Measurements from ENCODE around the gene PLCH2. TPM values are rescaled to one million over a fixed set of nuclear protein-coding genes. Genes with fewer than 3 reads are reported as not detected.
A peak's percentile ranks its signal among the peaks of the same experiment; 100 is the strongest.
"Not testable (repeated sequence)": the region's sequence is repeated elsewhere in the genome, so short reads cannot be mapped to it uniquely, and the experiment has no call there.

The PLCH2 gene
- total and polyA plus RNA-seq, 3 experiments from 2014 or later: 2.5 to 2.8 (median 2.5) TPM

DNA sequence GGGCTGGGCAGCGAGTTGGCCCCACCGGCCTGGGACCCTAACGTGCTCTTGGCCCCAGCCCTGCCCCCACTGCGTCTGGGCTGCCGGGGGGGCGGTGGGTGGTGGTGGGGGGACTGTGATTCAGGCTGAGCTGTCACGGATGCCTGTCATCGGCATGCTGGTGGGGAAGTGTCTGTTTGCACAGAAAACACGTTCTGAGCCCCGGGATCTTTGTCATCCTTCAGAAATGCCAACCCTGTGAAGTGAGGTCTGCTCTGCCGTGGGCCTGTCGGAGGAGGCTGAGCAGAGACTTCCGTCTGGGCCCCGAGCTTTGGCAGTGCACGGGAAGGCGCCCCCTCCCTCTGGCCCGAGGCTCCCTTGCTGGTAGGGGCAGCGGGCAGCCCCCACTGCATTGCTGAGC is 24.3 kb upstream of the PLCH2 start:
- H3K4me1 ChIP-seq (ENCODE audit: insufficient read depth, low read length): no peaks in the 10 kb centered on the region
- H3K36me3 ChIP-seq (ENCODE audit: insufficient read depth, low read length): no peaks in the 10 kb centered on the region
- H3K9me3 Mint-ChIP-seq: no peaks in the 10 kb centered on the region
- no peak for DNase-seq
- no peaks in the 10 kb centered on the region for H3K36me3 Mint-ChIP-seq
- no peak overlapping the region for H3K4me3 Mint-ChIP-seq
- H3K27me3 ChIP-seq (ENCODE audit: insufficient read depth, low read length, poor library complexity, severe bottlenecking): no peaks in the 10 kb centered on the region
- no peaks in the 10 kb centered on the region for H3K27me3 Mint-ChIP-seq
- H3K4me1 Mint-ChIP-seq: no peaks in the 10 kb centered on the region
- no peak overlapping the region for H3K27ac Mint-ChIP-seq
- no peak overlapping the region for H3K27ac ChIP-seq (ENCODE audit: low read depth, low read length)
- no peaks in the 10 kb centered on the region for H3K9me3 ChIP-seq (ENCODE audit: low read length)
- no peak overlapping the region for H3K4me3 ChIP-seq (ENCODE audit: low read length)
- POLR2A ChIA-PET: no interaction called here
- CTCF ChIA-PET: no interaction called here

DNA sequence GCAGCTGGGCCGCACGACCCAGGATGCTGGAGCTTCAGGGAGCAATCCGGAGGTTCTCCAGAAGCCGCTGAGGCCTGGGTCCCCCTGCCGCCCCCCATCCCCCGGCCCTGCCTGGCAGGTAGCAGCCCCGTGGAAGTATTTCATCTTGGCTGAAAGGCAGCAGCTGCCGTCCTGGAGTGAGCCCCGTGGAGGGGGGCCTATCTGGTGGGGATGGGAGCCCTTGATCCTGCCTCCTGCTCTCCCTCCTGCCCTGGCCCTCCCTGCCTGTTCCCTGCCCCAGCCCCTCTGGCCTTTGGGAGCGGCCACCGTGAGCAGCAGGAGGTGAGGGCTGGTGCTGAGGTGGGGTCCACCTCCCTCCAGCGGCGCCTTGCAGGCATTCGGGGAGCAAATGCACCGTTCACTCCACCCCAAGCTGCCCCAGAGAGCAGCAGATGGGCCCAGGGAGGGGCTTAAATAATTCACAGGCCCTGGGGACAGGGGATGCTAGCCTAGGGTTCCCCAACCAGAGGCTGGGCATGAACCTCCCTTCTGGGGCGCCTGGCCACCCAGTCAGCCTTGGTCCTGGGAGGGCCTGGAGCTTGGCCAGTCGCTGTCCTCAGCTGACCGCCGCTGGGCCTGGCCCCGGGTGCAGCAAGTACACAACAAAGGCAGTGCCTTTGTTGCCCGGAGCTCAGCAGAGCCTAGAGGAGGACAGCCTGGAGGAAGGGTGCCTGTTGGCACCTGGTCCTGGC is 23.7 kb upstream of the PLCH2 start:
- CTCF ChIA-PET: no interaction called here
- Mint-ChIP-seq H3K4me3 (no peak overlapping the region), H3K4me1 (no peaks in the 10 kb centered on the region)

DNA sequence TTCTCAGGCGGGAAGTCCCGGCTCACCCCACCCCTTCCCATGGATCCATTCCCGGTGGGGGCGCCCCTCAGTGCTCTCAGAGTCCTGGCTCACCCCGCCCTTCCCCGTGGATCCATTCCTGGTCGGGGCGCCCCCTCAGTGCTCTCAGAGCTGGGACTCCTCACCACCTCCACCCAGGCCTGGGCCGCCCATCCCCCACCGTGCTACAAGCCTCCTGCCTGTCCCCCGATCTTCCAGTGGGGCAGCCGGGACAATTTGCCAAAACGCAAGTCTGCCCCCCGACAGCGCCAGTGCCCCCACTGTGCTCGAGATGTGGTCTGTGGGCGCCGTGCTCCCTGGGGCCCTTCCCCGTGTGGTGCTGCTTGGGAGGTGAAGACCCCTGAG is 23.2 kb upstream of the PLCH2 start:
- no peaks in the 10 kb centered on the region for H3K27me3 ChIP-seq (ENCODE audit: insufficient read depth, low read length, poor library complexity, severe bottlenecking)
- no peaks in the 10 kb centered on the region for H3K4me1 Mint-ChIP-seq
- no peak overlapping the region for H3K27ac ChIP-seq (ENCODE audit: low read depth, low read length)
- H3K9me3 Mint-ChIP-seq: no peaks in the 10 kb centered on the region
- ChIA-PET POLR2A (no interaction called here), CTCF (no interaction called here)
- no peaks in the 10 kb centered on the region for H3K4me1 ChIP-seq (ENCODE audit: insufficient read depth, low read length)
- H3K4me3 ChIP-seq (ENCODE audit: low read length): no peak overlapping the region
- H3K36me3 ChIP-seq (ENCODE audit: insufficient read depth, low read length): no peaks in the 10 kb centered on the region
- no peaks in the 10 kb centered on the region for H3K9me3 ChIP-seq (ENCODE audit: low read length)
- peak overlapping the region in 1 of 8 donors; percentile 26 for H3K27ac Mint-ChIP-seq
- no peaks in the 10 kb centered on the region for H3K27me3 Mint-ChIP-seq
- no peaks in the 10 kb centered on the region for H3K36me3 Mint-ChIP-seq
- no peak for DNase-seq
- no peak overlapping the region for H3K4me3 Mint-ChIP-seq

More for the DNA sequence above, 23.7 kb upstream of the PLCH2 start:
- Histone ChIP-seq H3K9me3 (ENCODE audit: low read length) (no peaks in the 10 kb centered on the region), H3K4me3 (ENCODE audit: low read length) (no peak overlapping the region), H3K4me1 (ENCODE audit: insufficient read depth, low read length) (no peaks in the 10 kb centered on the region), H3K27ac (ENCODE audit: low read depth, low read length) (no peak overlapping the region), H3K27me3 (ENCODE audit: insufficient read depth, low read length, poor library complexity, severe bottlenecking) (no peaks in the 10 kb centered on the region), H3K36me3 (ENCODE audit: insufficient read depth, low read length) (no peaks in the 10 kb centered on the region)
- POLR2A ChIA-PET: no interaction called here
- Mint-ChIP-seq H3K36me3 (no peaks in the 10 kb centered on the region), H3K27me3 (no peaks in the 10 kb centered on the region), H3K27ac (no peak overlapping the region), H3K9me3 (no peaks in the 10 kb centered on the region)
- no peak for DNase-seq

DNA sequence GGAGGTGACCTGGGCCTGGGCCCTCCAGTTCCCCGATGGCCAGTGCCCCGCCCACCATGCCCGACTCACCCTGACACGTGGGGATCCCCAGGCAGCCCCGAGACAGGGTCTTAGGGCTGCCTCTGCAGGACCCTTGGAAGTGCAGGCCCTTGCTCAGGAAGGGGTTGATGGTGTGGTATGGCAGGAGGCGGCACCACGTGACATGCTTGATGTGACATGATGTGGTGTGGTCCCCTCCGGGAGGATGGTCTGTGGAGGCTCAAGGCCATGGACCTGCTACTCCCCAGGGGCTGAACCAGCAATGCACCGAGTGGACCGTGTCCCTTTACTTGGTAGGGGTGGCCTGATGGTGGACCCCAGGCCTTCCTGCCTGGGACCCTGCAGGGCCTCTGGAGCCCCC is 21.9 kb upstream of the PLCH2 start:
- H3K27me3 ChIP-seq (ENCODE audit: insufficient read depth, low read length, poor library complexity, severe bottlenecking): no peaks in the 10 kb centered on the region
- no peaks in the 10 kb centered on the region for H3K4me1 ChIP-seq (ENCODE audit: insufficient read depth, low read length)
- CTCF ChIA-PET: no interaction called here
- H3K36me3 Mint-ChIP-seq: no peaks in the 10 kb centered on the region
- no peaks in the 10 kb centered on the region for H3K4me1 Mint-ChIP-seq
- H3K36me3 ChIP-seq (ENCODE audit: insufficient read depth, low read length): no peaks in the 10 kb centered on the region
- POLR2A ChIA-PET: no interaction called here
- no peaks in the 10 kb centered on the region for H3K27me3 Mint-ChIP-seq
- no peak overlapping the region for H3K4me3 ChIP-seq (ENCODE audit: low read length)
- H3K4me3 Mint-ChIP-seq: no peak overlapping the region
- DNase-seq: no peak
- no peaks in the 10 kb centered on the region for H3K9me3 ChIP-seq (ENCODE audit: low read length)
- no peak overlapping the region for H3K27ac ChIP-seq (ENCODE audit: low read depth, low read length)
- no peaks in the 10 kb centered on the region for H3K9me3 Mint-ChIP-seq
- H3K27ac Mint-ChIP-seq: no peak overlapping the region

DNA sequence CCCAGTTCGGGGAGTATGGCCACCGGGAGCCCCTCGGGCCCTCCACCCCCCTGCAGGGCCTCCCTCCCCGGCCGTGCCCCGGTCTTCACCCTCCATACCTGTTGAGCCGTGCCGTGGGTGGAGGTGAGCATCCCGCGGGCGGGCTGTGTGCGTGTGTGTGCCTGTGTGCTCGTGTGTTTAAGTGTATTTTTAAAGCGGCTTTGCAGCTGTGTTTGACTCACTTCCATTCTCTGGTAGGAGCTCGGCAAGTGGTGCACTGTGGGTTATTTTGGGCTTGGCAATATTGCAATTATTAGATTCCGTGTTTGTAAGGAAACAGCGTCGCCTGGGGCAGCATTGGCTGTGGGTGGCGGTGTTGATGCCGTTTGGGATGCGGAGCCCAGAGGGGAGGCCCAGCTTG is 20.3 kb upstream of the PLCH2 start:
- H3K36me3 Mint-ChIP-seq: no peaks in the 10 kb centered on the region
- no peaks in the 10 kb centered on the region for H3K9me3 Mint-ChIP-seq
- no peaks in the 10 kb centered on the region for H3K9me3 ChIP-seq (ENCODE audit: low read length)
- no peaks in the 10 kb centered on the region for H3K4me1 ChIP-seq (ENCODE audit: insufficient read depth, low read length)
- H3K36me3 ChIP-seq (ENCODE audit: insufficient read depth, low read length): no peaks in the 10 kb centered on the region
- H3K27me3 Mint-ChIP-seq: peaks cover 0 to 2% of the 10 kb centered on the region in 2 donors
- H3K4me3 ChIP-seq (ENCODE audit: low read length): no peak overlapping the region
- H3K27ac ChIP-seq (ENCODE audit: low read depth, low read length): no peak overlapping the region
- POLR2A ChIA-PET: no interaction called here
- no peaks in the 10 kb centered on the region for H3K4me1 Mint-ChIP-seq
- DNase-seq: no peak
- H3K27me3 ChIP-seq (ENCODE audit: insufficient read depth, low read length, poor library complexity, severe bottlenecking): no peaks in the 10 kb centered on the region
- H3K4me3 Mint-ChIP-seq: no peak overlapping the region
- H3K27ac Mint-ChIP-seq: no peak overlapping the region
- CTCF ChIA-PET: no interaction called here

DNA sequence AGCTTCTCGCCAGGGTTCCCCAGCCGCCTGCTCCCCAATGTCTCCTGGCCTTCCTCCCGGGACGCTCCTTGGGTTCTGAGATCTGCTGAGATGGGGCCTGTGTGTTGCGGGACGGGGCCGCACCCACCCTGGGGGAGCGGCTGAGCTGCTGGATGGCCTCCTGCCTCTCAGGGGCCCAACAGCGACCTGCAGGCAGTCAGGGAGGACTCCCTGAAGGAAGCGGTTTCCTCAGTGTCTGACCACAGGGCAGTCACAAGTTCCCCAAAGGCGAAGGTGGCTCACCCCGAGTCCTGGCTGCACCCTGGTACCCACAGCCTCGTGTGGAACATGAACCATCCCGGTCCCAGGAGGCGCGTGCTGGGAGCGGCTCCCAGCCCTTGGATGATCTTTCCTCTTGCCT is 18.6 kb upstream of the PLCH2 start:
- Mint-ChIP-seq H3K9me3 (no peaks in the 10 kb centered on the region), H3K27ac (peak overlapping the region in 1 of 8 donors; percentile 41), H3K4me1 (no peaks in the 10 kb centered on the region), H3K4me3 (no peak overlapping the region), H3K27me3 (peaks cover 0 to 2% of the 10 kb centered on the region in 2 donors), H3K36me3 (no peaks in the 10 kb centered on the region)
- Histone ChIP-seq H3K27ac (ENCODE audit: low read depth, low read length) (no peak overlapping the region), H3K36me3 (ENCODE audit: insufficient read depth, low read length) (no peaks in the 10 kb centered on the region), H3K4me1 (ENCODE audit: insufficient read depth, low read length) (no peaks in the 10 kb centered on the region), H3K4me3 (ENCODE audit: low read length) (no peak overlapping the region), H3K27me3 (ENCODE audit: insufficient read depth, low read length, poor library complexity, severe bottlenecking) (no peaks in the 10 kb centered on the region), H3K9me3 (ENCODE audit: low read length) (no peaks in the 10 kb centered on the region)
- DNase-seq: no peak
- ChIA-PET CTCF (no interaction called here), POLR2A (no interaction called here)

DNA sequence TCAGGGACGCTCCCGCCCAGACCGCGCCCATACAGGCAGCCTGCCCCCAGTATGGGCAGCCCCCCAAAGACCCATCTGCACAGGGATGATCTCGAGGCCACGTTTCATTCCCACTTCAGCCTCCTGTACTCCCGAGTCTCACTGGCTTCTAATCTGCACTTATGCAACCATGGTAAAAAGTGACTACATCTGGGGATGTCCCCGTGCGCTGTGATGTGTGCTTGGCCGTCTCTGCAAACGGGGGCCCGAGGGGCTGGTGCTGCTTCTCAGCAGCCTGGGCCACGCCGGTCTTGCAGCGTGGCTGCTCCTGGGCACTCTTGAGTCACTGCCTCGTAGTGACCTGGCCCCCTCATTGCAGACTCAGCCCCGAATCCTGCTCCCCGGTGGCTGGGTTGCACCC is 17.4 kb upstream of the PLCH2 start:
- Mint-ChIP-seq H3K27me3 (peaks cover 2 to 6% of the 10 kb centered on the region in 2 donors), H3K36me3 (no peaks in the 10 kb centered on the region), H3K27ac (peak overlapping the region in 1 of 8 donors; percentile 42), H3K4me3 (no peak overlapping the region), H3K9me3 (no peaks in the 10 kb centered on the region), H3K4me1 (no peaks in the 10 kb centered on the region)
- ChIA-PET CTCF (no interaction called here), POLR2A (no interaction called here)
- Histone ChIP-seq H3K36me3 (ENCODE audit: insufficient read depth, low read length) (no peaks in the 10 kb centered on the region), H3K4me1 (ENCODE audit: insufficient read depth, low read length) (no peaks in the 10 kb centered on the region), H3K9me3 (ENCODE audit: low read length) (no peaks in the 10 kb centered on the region), H3K4me3 (ENCODE audit: low read length) (no peak overlapping the region), H3K27me3 (ENCODE audit: insufficient read depth, low read length, poor library complexity, severe bottlenecking) (peaks cover 3% of the 10 kb centered on the region), H3K27ac (ENCODE audit: low read depth, low read length) (no peak overlapping the region)
- DNase-seq: no peak

DNA sequence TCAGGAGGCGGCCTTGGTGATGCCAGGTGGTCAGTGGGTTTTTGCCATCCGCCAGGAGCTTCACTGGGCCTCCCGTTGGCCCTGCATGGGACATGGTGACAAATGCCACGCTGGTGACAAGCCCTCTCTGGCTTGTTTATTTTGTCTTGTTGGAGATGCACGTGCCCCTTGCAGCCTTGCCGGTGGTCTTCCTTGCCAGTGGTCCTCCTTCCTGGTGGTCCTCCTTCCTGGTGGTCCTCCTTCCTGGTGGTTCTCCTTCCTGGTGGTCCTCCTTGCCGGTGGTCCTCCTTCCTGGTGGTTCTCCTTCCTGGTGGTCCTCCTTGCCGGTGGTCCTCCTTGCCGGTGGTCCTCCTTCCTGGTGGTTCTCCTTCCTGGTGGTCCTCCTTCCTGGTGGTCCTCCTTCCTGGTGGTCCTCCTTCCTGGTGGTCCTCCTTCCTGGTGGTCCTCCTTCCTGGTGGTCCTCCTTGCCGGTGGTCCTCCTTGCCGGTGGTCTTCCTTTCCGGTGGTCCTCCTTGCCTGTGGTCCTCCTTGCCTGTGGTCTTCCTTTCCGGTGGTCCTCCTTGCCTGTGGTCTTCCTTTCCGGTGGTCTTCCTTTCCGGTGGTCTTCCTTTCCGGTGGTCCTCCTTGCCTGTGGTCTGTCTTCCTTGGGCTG is 16.9 kb upstream of the PLCH2 start:
- H3K4me3 ChIP-seq (ENCODE audit: low read length); H3K9me3 Mint-ChIP-seq; H3K27ac Mint-ChIP-seq; POLR2A ChIA-PET; H3K27ac ChIP-seq (ENCODE audit: low read depth, low read length); H3K4me3 Mint-ChIP-seq; H3K4me1 ChIP-seq (ENCODE audit: insufficient read depth, low read length); H3K4me1 Mint-ChIP-seq; H3K27me3 ChIP-seq (ENCODE audit: insufficient read depth, low read length, poor library complexity, severe bottlenecking); H3K27me3 Mint-ChIP-seq; H3K36me3 Mint-ChIP-seq; DNase-seq; H3K9me3 ChIP-seq (ENCODE audit: low read length); CTCF ChIA-PET; H3K36me3 ChIP-seq (ENCODE audit: insufficient read depth, low read length): not testable (repeated sequence)
